ENCODE data around the gene ARHGAP10.

ARHGAP10 gene

DNA sequence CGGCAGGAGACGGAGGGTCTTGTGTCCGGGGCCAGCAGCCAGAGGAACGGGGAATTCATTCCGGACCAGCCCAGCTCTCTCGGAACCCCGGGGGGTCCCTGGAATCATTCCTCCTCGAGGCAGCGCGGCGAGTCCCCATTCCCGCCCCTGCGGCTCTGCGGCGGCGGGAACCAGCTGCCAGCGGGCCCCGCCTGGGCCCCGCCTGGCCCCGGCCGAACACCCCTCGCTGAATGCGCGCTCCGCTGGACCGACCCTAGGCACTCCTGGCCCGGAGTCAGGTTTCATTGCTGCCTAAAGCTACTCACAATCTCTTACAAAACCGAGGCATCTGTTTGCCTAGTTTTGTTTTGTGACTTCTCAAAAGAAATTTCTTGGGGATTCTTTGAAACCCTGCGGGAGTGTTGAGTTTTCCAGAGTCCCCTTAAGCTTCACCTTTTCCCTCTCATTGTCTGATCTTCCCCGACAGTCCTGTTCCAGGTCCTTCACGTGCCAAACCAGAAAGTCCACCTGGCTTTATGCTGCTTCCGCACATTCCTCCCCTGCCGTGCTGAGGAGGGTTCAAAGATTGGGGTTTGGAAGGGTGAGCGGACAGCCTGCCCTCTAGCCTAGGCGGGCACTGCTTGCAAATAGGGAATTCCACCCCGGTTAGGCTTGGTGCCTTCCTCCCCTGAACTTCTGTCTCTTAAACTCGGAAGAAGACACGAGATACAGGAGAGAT, 789 bp downstream of the ARHGAP10 start:
- DNase-seq: no peak

DNA sequence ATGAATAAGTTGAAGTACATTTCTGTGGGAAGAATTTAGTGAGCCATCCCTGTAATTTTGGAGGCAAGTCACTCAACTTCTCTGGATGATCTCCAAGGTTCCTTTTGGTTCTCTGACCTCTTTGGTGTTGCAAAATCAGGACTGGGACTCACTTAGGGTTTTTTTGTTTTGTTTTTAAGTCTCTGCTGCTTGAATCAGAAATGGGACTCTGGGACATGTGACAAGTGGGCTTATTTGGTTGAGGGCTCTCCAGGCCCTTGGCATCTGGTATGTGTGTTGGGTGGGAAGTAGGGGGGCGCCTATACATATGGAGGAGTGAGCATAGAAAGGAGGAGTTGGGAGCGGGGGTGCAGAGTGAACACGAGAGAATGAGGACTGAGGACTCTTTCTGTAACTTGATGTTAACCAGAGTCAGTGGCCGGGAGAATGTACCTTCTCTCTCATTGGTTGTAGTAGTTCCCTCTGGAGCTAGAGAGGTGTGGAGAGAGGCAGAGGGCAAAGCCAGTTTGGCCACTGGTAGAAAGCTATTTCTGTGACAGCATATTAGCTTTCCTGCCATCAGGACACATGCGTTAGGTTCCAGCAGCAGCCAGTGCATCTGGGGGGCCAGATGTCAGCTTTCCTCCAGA, 1.9 kb downstream of the ARHGAP10 start:
- DNase-seq: no peak

DNA sequence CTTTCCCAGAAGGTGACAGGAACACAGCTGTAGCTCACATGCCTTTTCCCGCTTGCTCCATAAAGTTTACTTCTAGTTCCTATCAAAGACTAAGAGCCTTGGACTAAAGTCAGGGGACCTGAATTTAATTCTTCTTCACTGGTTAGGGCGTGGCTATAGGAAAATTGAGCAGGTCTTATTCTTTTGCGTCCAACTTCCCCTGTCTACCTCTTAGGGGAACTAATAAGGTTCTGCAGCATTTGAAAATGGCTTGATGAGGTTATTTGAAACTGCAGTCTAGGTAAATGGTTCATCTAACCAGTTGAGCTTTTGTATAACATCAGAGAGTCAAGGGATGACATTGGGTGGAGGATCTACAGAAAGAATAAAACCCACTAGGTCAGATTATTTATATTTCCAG, 2.6 kb downstream of the ARHGAP10 start:
- no peak for DNase-seq

DNA sequence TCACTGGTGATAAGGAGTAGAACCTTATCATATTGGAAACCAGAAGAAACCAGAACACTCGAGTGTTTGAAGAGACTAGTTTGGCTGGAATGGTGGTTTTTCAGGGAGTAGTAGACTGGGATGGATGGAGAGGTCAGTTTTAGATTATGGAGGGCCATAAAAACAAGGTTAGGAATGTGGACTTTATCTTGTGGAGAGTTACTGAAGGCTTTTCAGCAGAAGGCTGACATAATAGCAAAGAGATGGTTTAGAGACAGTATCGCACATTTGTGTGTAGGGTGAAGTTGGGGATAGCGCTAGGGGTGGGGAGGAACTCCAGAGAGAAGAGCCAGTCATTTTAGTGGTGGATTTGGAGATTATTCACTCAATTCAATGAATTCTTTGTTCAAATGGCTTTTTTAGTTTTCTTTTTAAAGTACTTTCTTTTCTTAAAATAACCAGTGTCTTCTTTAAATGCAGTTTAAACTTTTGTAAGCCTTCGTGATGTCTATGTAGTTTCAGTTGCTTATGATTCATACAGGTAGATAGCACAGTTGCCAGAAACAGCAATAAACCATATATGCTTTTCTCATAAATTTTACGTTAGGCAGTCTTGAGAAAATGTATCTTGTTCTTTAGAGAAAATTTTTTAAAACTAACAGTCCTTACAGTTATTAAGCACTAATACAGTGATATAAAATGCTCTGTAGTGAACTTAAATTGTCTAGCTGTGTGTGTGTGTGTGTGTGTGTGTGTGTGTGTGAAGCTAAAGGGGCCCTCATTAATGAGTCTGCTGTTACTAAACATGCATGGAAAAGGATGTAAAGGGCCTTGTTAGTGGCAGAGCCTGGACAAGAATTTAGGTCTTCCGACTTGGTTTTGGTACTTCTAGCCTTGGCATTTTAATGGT, 3.8 kb downstream of the ARHGAP10 start:
- DNase-seq: no peak

DNA sequence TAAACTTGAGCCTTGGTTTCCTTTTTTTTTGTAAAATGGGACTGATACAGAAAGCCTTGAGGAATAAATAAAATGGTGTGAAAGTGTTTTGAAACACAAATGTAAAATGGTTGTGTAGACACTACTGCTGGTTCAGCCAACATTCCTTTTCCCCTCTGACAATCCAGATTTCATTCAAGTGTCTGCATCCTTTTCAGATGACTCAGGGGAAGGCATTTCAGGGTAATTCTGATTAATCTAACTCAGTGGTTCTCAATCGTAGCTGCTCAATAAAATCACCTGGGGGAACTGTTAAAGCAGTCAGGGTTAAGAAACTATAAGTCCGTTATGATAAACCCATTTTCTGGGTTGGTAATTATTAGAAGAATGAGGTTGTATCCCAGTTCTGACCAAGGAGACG, 4.6 kb downstream of the ARHGAP10 start:
- no peak for DNase-seq

DNA sequence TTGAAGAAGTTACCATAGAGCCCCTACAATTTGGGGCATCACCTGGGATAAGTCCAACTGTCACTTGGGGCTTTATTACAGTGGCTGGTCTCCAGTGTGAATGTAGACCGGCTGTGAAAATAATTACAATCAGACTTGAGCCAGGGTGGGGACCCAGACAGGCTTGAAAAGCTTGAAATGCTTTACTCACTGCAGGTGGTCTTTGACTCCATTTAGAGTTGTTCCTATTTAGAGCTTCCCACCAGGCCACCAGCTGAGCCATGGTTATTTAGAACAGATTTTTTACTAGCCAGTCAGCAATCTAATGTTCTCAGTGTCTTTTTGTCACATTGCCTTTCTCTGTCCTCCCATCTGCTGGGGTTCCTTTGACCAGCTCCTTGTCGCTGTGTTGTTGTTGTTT, 5.7 kb downstream of the ARHGAP10 start:
- DNase-seq: no peak

DNA sequence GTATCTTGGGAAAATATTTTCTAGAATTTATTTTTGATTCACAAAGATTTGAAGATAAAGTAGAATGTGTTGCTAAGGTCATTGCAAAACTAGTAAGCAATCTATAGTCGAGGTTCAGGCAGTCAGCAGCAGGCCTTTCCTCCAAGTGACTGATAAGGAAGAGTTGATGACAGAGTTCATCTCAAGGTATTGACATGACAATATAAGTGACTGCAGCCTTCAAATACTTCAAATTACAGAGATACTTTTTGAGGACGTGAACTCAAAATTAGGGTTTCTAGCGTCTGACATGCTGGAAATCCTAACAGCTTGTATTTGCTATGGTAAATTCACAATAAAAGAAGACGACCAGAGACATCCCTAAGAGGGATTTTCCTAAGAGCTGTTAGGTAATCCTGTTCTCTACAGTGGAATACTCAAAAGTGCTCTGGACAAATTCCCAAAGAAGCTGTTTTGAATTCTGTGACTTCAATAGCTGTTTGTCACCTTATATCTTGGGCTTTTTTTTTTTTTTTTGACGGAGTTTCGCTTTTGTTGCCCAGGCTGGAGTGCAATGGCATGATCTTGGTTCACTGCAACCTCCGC, 7.4 kb downstream of the ARHGAP10 start:
- no peak for DNase-seq

DNA sequence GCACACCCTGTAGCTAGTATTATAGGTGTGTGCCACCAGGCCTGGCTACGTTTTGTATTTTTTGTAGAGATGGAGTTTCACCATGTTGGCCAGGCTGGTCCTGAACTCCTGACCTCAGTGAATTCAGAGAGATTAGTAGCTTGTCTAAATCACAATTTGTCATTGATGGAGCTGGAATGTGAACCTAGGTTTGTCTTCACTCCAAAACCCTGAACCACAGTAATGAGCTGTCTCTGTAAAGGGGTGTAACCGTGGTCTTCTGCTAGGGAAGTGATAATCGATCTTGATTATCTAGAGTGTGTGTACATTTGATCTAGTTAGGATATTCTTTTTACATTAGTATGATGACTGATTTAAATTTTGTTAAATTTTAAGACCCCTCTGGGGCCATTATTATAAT, 8.3 kb downstream of the ARHGAP10 start:
- DNase-seq: no peak

DNA sequence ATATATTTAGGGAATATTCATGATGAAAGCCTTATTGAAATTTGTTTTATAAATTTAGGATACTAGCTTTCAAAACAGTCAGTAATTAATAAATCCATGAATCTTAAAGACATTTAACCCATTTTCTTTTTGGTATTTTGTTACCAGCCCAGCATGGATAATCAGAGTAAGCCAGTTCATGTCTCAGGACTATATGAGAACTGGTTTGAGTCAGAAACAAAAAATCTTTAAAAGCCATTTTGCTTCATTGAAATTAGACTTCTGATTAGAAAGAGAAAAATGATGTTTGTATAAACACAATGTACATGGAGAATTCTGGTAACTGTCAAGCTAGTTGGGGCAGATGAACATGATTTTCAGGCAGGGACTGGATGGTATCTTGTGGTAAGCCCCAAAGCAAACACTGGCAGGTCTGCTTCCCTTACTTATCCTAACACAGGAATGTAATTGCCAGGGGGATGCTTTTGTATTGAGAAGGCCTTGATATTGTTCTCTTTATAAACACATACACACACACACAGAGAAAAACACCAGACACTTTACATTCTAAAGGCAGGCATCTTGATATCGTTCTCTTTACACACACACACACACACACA, 9.4 kb downstream of the ARHGAP10 start:
- no peak for DNase-seq

DNA sequence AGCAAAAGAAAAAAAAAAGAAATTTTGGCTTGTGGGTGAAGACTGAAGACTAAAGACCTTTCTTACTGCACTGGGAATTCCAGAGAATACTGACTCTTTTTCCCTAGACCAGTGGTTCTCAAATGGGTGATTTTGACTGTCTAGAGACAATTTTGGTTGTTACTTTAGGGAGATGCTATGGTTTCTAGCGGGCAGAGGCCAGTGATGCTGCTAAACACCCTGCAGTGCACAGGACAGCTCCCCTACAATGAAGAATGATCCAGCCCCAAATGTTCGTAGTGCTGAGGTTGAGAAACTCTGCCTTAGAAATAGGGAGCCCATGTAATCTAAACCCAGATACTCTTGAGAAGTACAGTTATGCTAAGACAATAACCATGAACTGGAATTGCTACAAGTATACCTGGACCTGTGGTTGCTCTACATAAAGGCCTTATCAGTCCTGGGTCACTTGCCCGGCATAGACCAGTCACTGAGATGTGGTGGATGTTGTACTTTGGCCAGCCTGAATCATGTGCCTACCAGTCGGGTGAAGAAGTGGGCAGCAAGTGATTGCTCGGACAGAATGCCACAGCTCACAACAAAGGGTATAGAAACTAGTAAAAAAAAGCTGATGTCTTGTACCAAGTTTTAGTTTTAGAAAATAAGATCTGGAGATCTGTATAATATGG, 16.0 kb downstream of the ARHGAP10 start:
- DNase-seq: no peak

DNA sequence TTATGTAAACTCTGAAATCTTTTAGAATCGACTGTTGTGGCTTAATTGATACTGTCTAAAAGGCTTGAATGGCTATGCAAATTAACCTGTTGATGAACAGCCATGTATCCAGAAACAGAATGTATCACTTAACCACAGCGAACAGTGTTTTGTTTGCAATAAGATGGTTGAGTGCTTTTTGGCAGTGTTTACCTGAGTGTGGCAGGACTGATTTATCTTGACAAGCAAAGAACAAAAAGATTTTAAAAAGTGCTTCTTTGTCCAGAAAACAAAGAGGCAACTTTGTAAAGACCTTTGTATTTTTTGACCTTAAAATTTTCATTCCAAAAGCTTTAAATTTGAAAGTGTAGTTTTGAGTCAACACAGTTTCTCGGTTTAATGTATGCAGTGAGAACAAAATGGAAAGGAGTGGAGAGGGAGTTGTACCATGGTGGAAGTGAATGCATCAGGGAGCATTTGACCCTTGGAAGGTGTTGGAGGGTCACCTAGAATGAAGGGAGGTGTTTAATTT, 18.0 kb downstream of the ARHGAP10 start:
- no peak for DNase-seq

DNA sequence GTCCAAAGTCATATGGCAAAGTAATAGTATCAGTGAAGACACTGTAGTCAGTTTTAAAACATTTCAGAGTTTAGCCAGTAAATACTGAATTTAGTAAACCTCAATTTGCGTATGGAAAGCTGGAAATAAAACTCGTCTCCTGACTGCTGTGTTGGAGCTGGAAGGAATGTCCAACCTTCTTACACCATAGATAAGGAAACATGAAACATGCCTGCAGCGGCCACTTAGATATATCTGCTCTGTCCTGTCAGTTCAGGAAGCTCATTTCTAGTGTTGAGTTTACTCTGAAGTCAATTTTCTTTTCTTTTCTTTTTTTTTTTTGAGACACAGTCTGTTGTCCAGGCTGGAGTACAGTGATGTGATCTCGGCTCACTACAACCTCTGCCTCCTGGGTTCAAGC, 21.2 kb downstream of the ARHGAP10 start:
- no peak for DNase-seq

DNA sequence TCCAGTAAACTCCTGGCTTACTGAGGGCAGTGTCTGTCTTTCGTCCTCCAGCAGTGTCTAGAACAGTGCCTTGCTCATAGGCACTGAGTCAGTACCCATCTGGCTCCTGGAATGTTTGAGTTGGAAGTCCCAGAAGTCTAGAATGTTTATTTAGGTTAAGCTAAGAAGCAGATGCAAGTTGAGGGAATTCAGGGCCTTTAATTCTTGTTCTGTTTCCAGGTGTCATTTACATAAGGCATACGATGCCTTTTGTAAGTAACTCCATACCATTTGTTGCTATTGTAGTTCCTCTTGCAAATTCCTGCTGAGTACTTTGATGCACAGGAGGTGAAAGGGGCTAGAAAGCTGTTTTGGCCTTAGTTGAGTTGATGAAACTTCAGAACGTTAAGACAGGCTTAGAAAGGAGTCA, 22.2 kb downstream of the ARHGAP10 start:
- no peak for DNase-seq

DNA sequence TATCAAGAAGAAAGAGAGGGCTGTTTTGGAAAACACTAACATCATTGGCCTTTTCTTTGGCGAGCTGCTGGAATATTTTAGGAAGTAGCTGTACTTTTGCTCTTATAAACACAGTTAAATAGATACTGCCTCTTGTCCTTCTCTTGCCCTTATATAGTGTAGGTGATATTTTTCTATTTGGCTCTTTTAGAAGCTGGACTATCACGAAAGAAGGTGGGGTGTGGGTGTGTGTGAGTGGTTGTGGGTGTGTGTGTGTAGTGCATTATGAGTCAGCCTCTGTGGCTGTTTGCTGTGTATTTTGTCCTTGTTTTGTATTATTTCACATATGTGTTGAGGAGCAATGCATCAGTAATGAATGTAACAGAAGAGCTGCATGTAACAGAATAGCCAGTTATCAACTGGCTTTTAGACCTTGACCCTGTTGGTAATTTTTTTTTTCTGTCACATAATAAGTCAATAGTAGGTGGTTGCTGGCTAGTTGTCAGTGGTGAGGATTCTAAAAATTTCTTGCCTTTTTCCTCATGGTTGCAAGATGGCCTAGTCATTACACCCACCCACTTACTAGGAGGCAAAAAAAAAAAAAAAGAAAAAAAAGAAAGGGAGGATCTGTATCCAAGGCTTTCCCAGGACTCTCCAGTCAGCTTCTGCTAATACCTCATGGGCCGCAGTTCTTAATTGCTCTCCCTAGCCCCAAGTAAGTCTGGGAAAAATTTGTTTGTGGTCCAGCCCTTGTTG, 23.8 kb downstream of the ARHGAP10 start:
- no peak for DNase-seq

DNA sequence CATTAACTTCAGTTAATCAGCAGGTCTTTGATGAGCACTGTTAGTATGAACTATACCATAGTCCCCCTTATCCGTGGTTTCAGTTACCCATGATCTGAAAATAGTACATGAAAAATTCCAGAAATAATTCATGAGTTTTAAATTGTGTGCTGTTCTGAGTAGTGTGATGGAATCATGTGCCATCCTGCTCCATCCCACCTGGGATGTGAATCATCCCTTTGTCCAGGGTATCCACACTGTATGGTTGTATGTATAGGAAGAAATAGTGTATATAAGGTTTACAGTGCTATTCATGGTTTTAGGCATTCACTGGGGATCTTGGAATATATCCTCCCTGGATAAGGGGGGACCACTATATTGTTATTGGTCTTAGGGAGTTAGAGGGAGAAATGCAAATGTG, 24.5 kb downstream of the ARHGAP10 start:
- no peak for DNase-seq

DNA sequence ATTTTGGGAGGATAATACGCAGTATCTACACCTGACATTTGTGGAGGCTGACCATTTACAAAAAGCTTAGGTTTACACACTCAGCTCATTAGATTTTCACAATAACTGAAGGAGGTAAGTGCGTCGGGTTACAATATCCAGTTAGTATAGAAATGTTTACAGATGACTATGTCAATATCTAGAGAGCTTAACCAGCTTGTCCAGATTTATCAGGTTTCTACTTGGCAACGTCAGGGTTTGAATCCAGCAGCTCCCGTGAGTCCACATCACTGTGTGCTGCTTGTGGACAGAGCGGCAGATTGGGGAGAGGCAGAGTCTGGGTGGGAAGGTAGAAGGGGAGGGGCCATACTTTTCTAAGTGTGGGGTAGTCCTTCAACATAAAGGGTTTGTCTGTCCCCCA, 28.3 kb downstream of the ARHGAP10 start:
- no peak for DNase-seq

DNA sequence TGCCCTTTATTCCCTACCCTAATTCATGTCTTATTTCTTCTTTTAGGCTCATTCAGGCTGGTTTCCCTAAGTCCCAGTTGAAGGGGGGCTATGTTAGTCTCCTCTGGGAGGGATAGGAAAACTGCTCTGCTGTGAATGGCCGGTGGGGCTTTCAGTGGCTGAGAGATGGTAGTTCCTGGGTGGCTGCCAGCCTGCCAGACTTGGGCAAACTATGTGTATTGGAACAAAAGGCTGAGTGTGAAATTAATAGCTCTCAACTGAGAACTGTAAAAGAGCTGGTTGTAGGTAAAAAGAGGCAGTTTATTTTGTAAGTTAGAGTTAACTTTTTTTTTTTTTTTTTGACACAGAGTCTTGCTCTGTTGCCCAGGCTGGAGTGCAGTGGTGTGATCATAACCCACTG, 28.8 kb downstream of the ARHGAP10 start:
- DNase-seq: no peak

DNA sequence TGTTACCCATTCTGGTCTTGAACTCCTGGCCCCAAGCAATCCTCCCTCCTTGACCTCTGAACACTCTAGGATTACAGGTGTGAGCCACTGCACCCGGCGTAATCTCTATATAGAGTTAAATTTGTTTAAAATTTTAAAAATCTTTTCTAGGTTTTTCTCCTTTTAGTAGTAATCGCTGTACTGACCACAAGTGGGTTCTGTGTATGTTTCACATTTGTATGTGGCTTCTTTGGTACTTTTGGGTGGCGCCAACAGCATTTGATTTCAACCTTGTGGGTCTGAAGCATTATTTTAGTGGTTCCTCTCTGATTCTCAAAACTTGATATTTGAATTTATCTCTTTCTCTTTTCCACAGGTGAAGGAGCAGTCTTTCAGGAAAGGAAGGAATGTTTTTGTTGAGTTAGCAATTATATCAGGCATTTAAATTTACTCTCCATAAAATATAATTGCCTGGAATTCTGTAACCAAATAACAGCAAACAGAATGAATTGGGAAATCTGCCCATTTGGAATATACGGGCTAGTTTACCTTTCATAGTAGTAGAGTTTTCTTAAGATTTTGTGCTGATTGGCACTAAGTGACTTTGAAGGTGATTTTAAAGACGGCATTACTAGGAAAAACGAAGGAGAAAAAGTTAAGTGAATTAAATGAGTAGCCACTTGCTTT, 29.5 kb downstream of the ARHGAP10 start:
- no peak for DNase-seq

DNA sequence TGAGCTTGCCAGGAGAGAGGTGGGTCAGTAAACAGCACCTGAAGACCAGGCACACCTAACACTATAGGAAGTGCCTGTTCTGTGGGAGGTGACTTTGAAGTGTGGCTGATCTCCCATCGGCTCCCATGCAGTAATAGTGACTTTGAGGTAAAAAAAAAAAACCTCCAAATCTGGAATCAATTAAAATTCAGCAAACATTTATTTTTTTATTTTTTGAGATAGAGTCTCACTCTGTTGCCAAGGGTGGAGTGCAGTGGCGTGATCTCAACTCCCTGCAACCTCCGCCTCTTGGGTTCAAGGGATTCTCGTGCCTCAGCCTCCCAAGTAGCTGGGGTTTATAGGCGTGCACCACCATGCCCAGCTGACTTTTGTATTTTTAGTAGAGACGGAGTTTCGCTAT, 32.4 kb downstream of the ARHGAP10 start:
- no peak for DNase-seq

DNA sequence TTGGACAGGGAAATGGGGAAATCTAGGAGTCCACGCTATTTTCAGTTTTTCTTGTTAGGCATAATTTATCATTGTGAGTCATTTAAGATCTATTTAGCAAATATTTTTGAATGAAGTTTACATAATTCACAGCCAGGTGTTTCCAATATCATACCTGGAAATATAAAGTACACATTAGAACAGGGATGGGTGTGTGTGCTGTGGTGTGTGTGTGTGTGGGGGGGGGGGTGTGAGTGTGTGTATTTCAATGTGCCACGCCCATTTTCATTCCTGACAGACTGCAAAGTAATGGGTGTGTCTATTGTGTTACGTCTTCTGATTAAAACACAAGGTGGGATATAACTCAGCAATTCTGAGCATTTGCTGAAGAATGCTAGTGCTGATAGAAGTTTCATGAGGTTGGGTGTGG, 33.2 kb downstream of the ARHGAP10 start:
- DNase-seq: no peak

DNA sequence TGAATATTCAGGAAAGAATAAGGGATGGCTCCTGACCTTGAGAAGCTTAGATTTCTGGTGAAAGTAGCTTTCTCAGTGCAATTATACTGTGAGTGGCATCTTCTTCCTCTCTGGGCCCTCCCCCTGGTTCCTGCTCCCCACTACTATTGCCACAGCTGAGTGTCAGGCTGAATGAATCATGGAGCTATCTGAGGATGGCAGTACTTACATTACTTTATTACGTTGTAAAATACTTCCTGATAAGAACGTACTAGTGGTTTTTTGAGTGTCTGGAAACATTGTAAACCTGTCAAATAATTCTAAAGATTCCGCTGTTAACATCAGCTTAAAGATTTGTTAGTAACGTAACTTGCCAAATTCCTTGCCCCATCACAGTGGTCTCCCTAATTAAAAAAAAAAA, 36.2 kb downstream of the ARHGAP10 start:
- no peak for DNase-seq

All from NCI-H1417 treated with DMSO at 0.1 percent for 48 hours (cell line).